Retina (tissue), 1 donor: ENCODE data around the gene TPT1.

Source experiments
- DNase-seq: peaks from one replicate; pipeline ENCODE4 v3.0.0-alpha.2; 2016

TPT1 gene

GRCh38 chr13:45333251-45333976 lies 7.6 kb downstream of the TPT1 start:
- DNase-seq = no peak

- DNase-seq = no peak
Measured at GRCh38 chr13:45332831-45333219, 8.2 kb downstream of the TPT1 start.

GRCh38 chr13:45332036-45332830 lies 8.8 kb downstream of the TPT1 start:
- DNase-seq = no peak

GRCh38 chr13:45331692-45332035 lies 9.3 kb downstream of the TPT1 start:
- DNase-seq = no peak

GRCh38 chr13:45331123-45331619 lies 9.8 kb downstream of the TPT1 start:
- no peak for DNase-seq

- no peak for DNase-seq
Measured at GRCh38 chr13:45328661-45329111, 12.3 kb downstream of the TPT1 start.

GRCh38 chr13:45327253-45327955 lies 13.6 kb downstream of the TPT1 start:
- DNase-seq = no peak

- DNase-seq = no peak
Measured at GRCh38 chr13:45325806-45326205, 15.2 kb downstream of the TPT1 start.

- no peak for DNase-seq
Measured at GRCh38 chr13:45320876-45321629, 19.9 kb downstream of the TPT1 start.

GRCh38 chr13:45316996-45317395 lies 24.0 kb downstream of the TPT1 start:
- no peak for DNase-seq

- DNase-seq = no peak
Measured at GRCh38 chr13:45316338-45316737, 24.6 kb downstream of the TPT1 start.

GRCh38 chr13:45315520-45316167 lies 25.3 kb downstream of the TPT1 start:
- no peak for DNase-seq

- no peak for DNase-seq
Measured at GRCh38 chr13:45314822-45315221, 26.2 kb downstream of the TPT1 start.

- no peak for DNase-seq
Measured at GRCh38 chr13:45310341-45311131, 30.4 kb downstream of the TPT1 start.

GRCh38 chr13:45306966-45307365 lies 34.0 kb downstream of the TPT1 start:
- DNase-seq = no peak

GRCh38 chr13:45305079-45305478 lies 35.9 kb downstream of the TPT1 start:
- DNase-seq = no peak

- no peak for DNase-seq
Measured at GRCh38 chr13:45303866-45304265, 37.1 kb downstream of the TPT1 start.

- no peak for DNase-seq
Measured at GRCh38 chr13:45303026-45303425, 38.0 kb downstream of the TPT1 start.

GRCh38 chr13:45302507-45302906 lies 38.5 kb downstream of the TPT1 start:
- no peak for DNase-seq

GRCh38 chr13:45301263-45301662 lies 39.7 kb downstream of the TPT1 start:
- DNase-seq = no peak
